Loucy (cell line): ENCODE measurements around the gene GPBAR1.

Experiments used
- H2AFZ ChIP-seq: fragments of 200-600 bp; sonication (generic); 2 replicates; pipeline ENCODE4 v1.6.0; 2016; ENCODE audit warnings: antibody characterized with exemption, mild to moderate bottlenecking, low read length, moderate library complexity
- H3F3A ChIP-seq: fragments of 200-600 bp; 2 replicates; pipeline ENCODE4 v1.6.0; 2016; ENCODE audit warnings: antibody characterized with exemption, low read depth, mild to moderate bottlenecking
- H3K27me3 ChIP-seq: fragments of 200-600 bp; sonication (generic); 2 replicates; pipeline ENCODE4 v1.6.1; 2014; ENCODE audit warnings: low read length, mild to moderate bottlenecking; ENCODE audit not compliant: insufficient read depth, poor library complexity, severe bottlenecking
- H3K36me3 ChIP-seq: fragments of 200-600 bp; sonication (generic); 2 replicates; pipeline ENCODE4 v1.6.1; 2016; ENCODE audit warnings: low read length; ENCODE audit not compliant: insufficient read depth
- H3K4me1 ChIP-seq: fragments of 200-600 bp; sonication (generic); 2 replicates; pipeline ENCODE4 v1.5.1; 2014; ENCODE audit warnings: low read length, mild to moderate bottlenecking; ENCODE audit not compliant: insufficient read depth, poor library complexity, severe bottlenecking
- H3K4me2 ChIP-seq: fragments of 200-600 bp; sonication (generic); 2 replicates; pipeline ENCODE4 v1.6.0; 2014; ENCODE audit warnings: antibody characterized with exemption, low read length, low read depth, mild to moderate bottlenecking; ENCODE audit not compliant: poor library complexity, severe bottlenecking
- H3K4me3 ChIP-seq: fragments of 200-600 bp; sonication (generic); 2 replicates; pipeline ENCODE4 v1.5.1; 2014; ENCODE audit warnings: low read length, mild to moderate bottlenecking, mixed read lengths; ENCODE audit not compliant: poor library complexity, severe bottlenecking
- H3K79me2 ChIP-seq: fragments of 200-600 bp; sonication (generic); 2 replicates; pipeline ENCODE4 v1.6.1; 2014; ENCODE audit warnings: low read length; ENCODE audit not compliant: insufficient read depth
- H3K9ac ChIP-seq: fragments of 200-600 bp; sonication (generic); 2 replicates; pipeline ENCODE4 v1.6.0; 2014; ENCODE audit warnings: mild to moderate bottlenecking, low read depth, low read length, moderate library complexity; ENCODE audit not compliant: poor library complexity, severe bottlenecking
- H3K9me2 ChIP-seq: fragments of 200-600 bp; sonication (generic); replicated peaks from 2 replicates; pipeline ENCODE4 v1.6.1; 2016; ENCODE audit warnings: low read depth, low read length, mixed read lengths
- H3K9me3 ChIP-seq: fragments of 200-600 bp; sonication (generic); 2 replicates; pipeline ENCODE4 v1.6.1; 2014; ENCODE audit warnings: mild to moderate bottlenecking, antibody characterized with exemption, low read length, low read depth; ENCODE audit not compliant: insufficient read depth
- H4K20me1 ChIP-seq: fragments of 200-600 bp; sonication (generic); 2 replicates; pipeline ENCODE4 v1.6.0; 2014; ENCODE audit warnings: antibody characterized with exemption, low read length, mild to moderate bottlenecking; ENCODE audit not compliant: insufficient read depth, poor library complexity, severe bottlenecking
- CTCF ChIP-seq: fragments of 200-600 bp; sonication (generic); conservative IDR thresholded peaks from 2 replicates; pipeline ENCODE4 v1.5.1; 2014; ENCODE audit warnings: mild to moderate bottlenecking, antibody characterized with exemption, low read length
- EZH2phosphoT487 ChIP-seq: fragments of 200-600 bp; IDR thresholded peaks from 2 replicates; pipeline ENCODE4 v1.6.1; 2018; ENCODE audit warnings: antibody characterized with exemption, mild to moderate bottlenecking, moderate library complexity, borderline replicate concordance

Gene GPBAR1

DNA sequence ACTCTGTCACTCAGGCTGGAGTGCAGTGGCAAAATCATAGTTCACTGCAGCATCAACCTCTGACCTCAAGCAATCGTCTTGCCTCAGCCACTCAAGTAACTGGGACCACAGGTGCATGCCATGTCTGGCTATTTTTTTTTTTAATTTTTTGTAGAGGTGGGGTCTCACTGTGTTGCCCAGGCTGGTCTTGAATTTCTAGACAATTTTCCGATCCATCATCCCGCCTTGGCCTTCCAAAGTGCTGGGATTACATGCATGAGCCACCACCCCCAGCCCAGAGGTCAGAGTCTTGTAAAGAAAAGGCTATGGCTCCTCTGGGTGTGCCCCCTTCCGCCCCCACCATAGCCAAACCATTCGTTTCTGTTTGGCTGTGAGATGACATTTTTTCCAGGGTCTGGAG lies 44.6 kb downstream of the GPBAR1 start:
- Histone ChIP-seq H3K9me2 (no peaks in the 10 kb centered on the region), H3K36me3 (no peaks in the 10 kb centered on the region), H3K4me3 (no peak overlapping the region), H3K9ac (no peak overlapping the region), H3K79me2 (no peaks in the 10 kb centered on the region), H3K9me3 (no peaks in the 10 kb centered on the region), H3K27me3 (no peaks in the 10 kb centered on the region), H3F3A (no peaks in the 10 kb centered on the region), H3K4me1 (peaks cover 2% of the 10 kb centered on the region), H2AFZ (no peak overlapping the region), H4K20me1 (no peaks in the 10 kb centered on the region), H3K4me2 (no peak overlapping the region)
- TF ChIP-seq EZH2phosphoT487 = no peak
- TF ChIP-seq CTCF = no peak

DNA sequence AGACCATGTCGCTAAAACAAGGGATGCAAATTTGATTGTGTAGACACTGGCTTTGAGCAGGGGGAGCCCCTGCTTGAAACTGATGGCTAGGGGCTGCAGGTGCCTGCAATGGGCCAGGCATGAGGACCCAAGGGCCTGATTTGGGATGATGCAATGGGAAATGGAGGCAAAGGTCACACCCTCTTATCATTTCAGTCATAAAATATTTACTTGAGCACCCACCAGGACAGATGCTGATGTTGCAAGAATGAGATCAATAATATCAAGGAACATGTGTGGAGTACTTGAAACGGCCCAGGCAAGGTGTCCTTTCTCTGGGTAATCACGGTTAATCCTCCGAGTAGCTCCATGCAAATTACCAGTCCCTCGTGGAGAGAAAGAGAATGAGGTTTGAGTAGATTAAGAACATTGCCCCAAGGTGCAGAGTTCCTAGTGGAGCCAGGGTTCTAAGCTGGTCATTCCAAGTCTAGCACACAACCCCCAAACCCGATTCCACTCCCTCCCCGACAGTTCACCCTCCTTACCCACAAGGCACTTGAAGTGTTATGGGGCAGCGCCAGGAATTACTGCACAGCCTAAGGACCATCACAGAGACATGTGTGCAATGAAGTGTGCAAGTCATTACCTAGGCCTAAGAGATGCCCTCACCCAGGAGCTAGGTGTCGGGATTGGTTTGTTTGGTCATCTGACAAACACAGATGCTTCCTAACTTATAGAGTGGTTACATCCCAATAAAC lies 45.5 kb downstream of the GPBAR1 start:
- TF ChIP-seq EZH2phosphoT487 (no peak), CTCF (no peak)
- Histone ChIP-seq H3K9me2 (no peaks in the 10 kb centered on the region), H2AFZ (no peak overlapping the region), H3K36me3 (no peaks in the 10 kb centered on the region), H3K79me2 (no peaks in the 10 kb centered on the region), H3K4me3 (no peak overlapping the region), H4K20me1 (no peaks in the 10 kb centered on the region), H3K4me1 (no peaks in the 10 kb centered on the region), H3F3A (no peaks in the 10 kb centered on the region), H3K9me3 (no peaks in the 10 kb centered on the region), H3K4me2 (no peak overlapping the region), H3K9ac (no peak overlapping the region), H3K27me3 (no peaks in the 10 kb centered on the region)

DNA sequence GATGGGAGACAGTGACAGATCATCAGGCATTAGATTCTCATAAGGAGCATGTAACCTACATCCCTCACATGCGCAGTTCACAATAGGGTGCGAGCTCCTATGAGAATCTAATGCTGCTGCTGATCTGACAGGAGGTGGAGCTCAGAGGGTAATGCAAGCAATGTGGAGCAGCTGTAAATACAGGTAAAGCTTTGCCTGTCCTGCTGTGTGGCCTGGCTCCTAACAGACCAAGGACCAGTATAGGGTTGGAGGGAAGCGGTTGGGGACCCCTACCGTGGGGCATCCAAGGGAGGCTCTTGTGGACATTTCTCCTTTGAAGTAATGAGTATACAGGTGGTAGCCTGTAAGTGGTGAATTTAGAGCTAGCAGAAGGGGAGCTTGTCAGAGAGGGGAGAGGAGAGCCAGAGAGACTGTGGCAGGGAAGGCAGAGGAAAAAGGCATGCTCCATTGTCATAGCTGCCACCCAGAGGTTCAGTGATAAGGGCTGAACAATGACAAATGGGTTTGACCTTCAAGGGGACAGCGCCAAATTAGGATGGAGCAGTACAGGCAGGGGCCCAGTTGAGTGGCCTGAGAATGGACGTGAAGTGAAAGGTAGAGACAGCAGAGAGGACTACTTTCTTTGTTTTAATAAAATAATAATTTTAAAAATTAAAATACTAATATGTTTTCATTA lies 46.7 kb downstream of the GPBAR1 start:
- H3K4me1 ChIP-seq = no peaks in the 10 kb centered on the region
- no peaks in the 10 kb centered on the region for H3K79me2 ChIP-seq
- H3K27me3 ChIP-seq = no peaks in the 10 kb centered on the region
- H3K4me2 ChIP-seq = no peak overlapping the region
- TF ChIP-seq EZH2phosphoT487 = no peak
- no peak for TF ChIP-seq CTCF
- H3K9me3 ChIP-seq = no peaks in the 10 kb centered on the region
- H3K4me3 ChIP-seq = no peak overlapping the region
- H2AFZ ChIP-seq = no peak overlapping the region
- no peaks in the 10 kb centered on the region for H3K36me3 ChIP-seq
- no peak overlapping the region for H3K9ac ChIP-seq
- H3F3A ChIP-seq = no peaks in the 10 kb centered on the region
- H4K20me1 ChIP-seq = no peaks in the 10 kb centered on the region
- no peaks in the 10 kb centered on the region for H3K9me2 ChIP-seq
